HepG2 (cell line): ENCODE data around the gene FAM120AOS. TPM values are rescaled to one million over a fixed set of nuclear protein-coding genes. Genes with fewer than 3 reads are reported as not detected.

Experiments
- ATAC-seq: fragments of 200-7000 bp; cut with Tn5 transposase; 3 replicates; pipeline ENCODE4 v1.9.1; 2020; ENCODE audit warnings: mild to moderate bottlenecking, moderate library complexity
- BruUV-seq: library from RNA; stranded (reverse); fragments of 400-500 nt; replicated peaks from 2 replicates; lab custom pipeline; 2021; lab: Mats Ljungman, UMichigan
- CTCF ChIA-PET: fragments of 300-600 bp; formaldehyde crosslinking; extraction: SDS; loops from one replicate; lab custom pipeline; 2021; ENCODE audit warnings: low total read pairs, inconsistent platforms, low intra/inter-chr PET ratio; lab: Yijun Ruan, JAX
- POLR2A ChIA-PET: fragments of 350-600 bp; sonication (Branson Sonifier 250); formaldehyde crosslinking; loops from one replicate; lab custom pipeline; 2020; ENCODE audit warnings: antibody characterized with exemption, inconsistent platforms; lab: Yijun Ruan, JAX
- DNase-seq: peaks from one replicate; pipeline ENCODE4 v3.0.0-alpha.2; 2015; ENCODE audit warnings: low spot score
- FAIRE-seq: peaks from 3 replicates; lab custom pipeline; 2011; peaks lifted over from hg19 to GRCh38; lab: Jason Lieb, UNC
- H2AFZ ChIP-seq: one replicate; pipeline ENCODE4 v1.6.1; 2011; ENCODE audit warnings: low read length, inconsistent platforms
- H3K27ac ChIP-seq: fragments of 300-600 bp; 3 replicates; pipeline ENCODE4 v1.8.0; 2011; ENCODE audit warnings: mixed run types, mild to moderate bottlenecking, mixed read lengths, low read length, inconsistent platforms; ENCODE audit not compliant: insufficient read depth; ENCODE audit errors: extremely low read length
- H3K27me3 ChIP-seq, 2 experiments: fragments of 200-600 bp in 1 of 2; 2 replicates in 1 of 2; 3 replicates in 1 of 2; pipeline versions ENCODE4 v1.6.0 to v1.8.0; 2011; ENCODE audit warnings: low read length in 2 of 2, mild to moderate bottlenecking in 2 of 2, moderate library complexity in 2 of 2, inconsistent platforms in 1 of 2; ENCODE audit not compliant: insufficient read depth in 2 of 2, control insufficient read depth in 1 of 2
- H3K36me3 ChIP-seq, 2 experiments: fragments of 200-600 bp in 1 of 2; replicated peaks in 1 of 2; 2 replicates in 1 of 2; 3 replicates in 1 of 2; pipeline versions ENCODE4 v1.5.1 to v1.8.0; 2011; ENCODE audit warnings: low read length in 2 of 2, inconsistent platforms in 1 of 2; ENCODE audit not compliant: insufficient read depth in 2 of 2, control insufficient read depth in 1 of 2
- H3K4me1 ChIP-seq: 2 replicates; pipeline ENCODE4 v1.5.1; 2012; ENCODE audit warnings: low read length, inconsistent platforms; ENCODE audit not compliant: insufficient read depth
- H3K4me2 ChIP-seq: 2 replicates; pipeline ENCODE4 v1.6.0; 2011; ENCODE audit warnings: low read depth, low read length, inconsistent platforms
- H3K4me3 ChIP-seq, 3 experiments: fragments of 200-600 bp in 1 of 3; sonication (generic), shearing (Covaris generic) in 1 of 3; replicated peaks in 1 of 3; 2 replicates each; pipeline ENCODE4 v1.5.1; 2011 to 2016; ENCODE audit warnings: low read length in 3 of 3, inconsistent platforms in 2 of 3, low read depth in 2 of 3, mild to moderate bottlenecking in 2 of 3, control low read depth in 1 of 3, mixed read lengths in 1 of 3; ENCODE audit not compliant: insufficient read depth in 1 of 3
- H3K79me2 ChIP-seq: one replicate; pipeline ENCODE4 v1.6.1; 2011; ENCODE audit warnings: low read length, inconsistent platforms; ENCODE audit not compliant: insufficient read depth
- H3K9ac ChIP-seq: 2 replicates; pipeline ENCODE4 v1.6.0; 2011; ENCODE audit warnings: mild to moderate bottlenecking, low read depth, low read length, inconsistent platforms; ENCODE audit not compliant: insufficient read depth
- H3K9me3 ChIP-seq: 2 replicates; pipeline ENCODE4 v1.5.1; 2012; ENCODE audit warnings: mild to moderate bottlenecking, low read length
- H4K20me1 ChIP-seq: 2 replicates; pipeline ENCODE4 v1.6.0; 2011; ENCODE audit warnings: inconsistent platforms, mild to moderate bottlenecking, low read length, moderate library complexity; ENCODE audit not compliant: insufficient read depth
- ATF1 ChIP-seq: IDR thresholded peaks from 2 replicates; pipeline ENCODE4 v1.6.1; 2016; ENCODE audit warnings: mild to moderate bottlenecking, control low read depth
- HOXA7 ChIP-seq: sonication (generic); formaldehyde crosslinking; IDR thresholded peaks from 2 replicates; pipeline ENCODE4 v1.8.1; 2022; ENCODE audit warnings: mild to moderate bottlenecking, missing genetic modification reagents, moderate library complexity
- MYPOP ChIP-seq: sonication (generic); formaldehyde crosslinking; IDR thresholded peaks from 2 replicates; pipeline ENCODE4 v1.8.1; 2023; ENCODE audit warnings: mild to moderate bottlenecking, moderate library complexity, missing genetic modification reagents
- NKX3-1 ChIP-seq: sonication (generic); formaldehyde crosslinking; IDR thresholded peaks from 2 replicates; pipeline ENCODE4 v1.5.0; 2020; ENCODE audit warnings: missing genetic modification reagents
- RXRB ChIP-seq: IDR thresholded peaks from 2 replicates; pipeline ENCODE4 v1.6.1; 2016; ENCODE audit warnings: borderline replicate concordance, missing genetic modification reagents, missing compliant biosample characterization
- SRF ChIP-seq: IDR thresholded peaks from 2 replicates; pipeline ENCODE4 v1.6.1; 2011; ENCODE audit warnings: mild to moderate bottlenecking, low read depth, low read length, moderate library complexity
- TCF7L2 ChIP-seq: IDR thresholded peaks from 2 replicates; pipeline ENCODE4 v1.6.1; 2011; ENCODE audit warnings: mild to moderate bottlenecking, low read depth, low read length, moderate library complexity
- TMF1 ChIP-seq: sonication (generic); formaldehyde crosslinking; IDR thresholded peaks from 2 replicates; pipeline ENCODE4 v1.8.1; 2022; ENCODE audit warnings: low read depth, missing genetic modification reagents
- YY1 ChIP-seq: IDR thresholded peaks from 2 replicates; pipeline ENCODE4 v1.6.1; 2011; ENCODE audit warnings: low read length, low read depth, moderate library complexity, mild to moderate bottlenecking; ENCODE audit not compliant: insufficient read depth, insufficient replicate concordance
- ZNF503 ChIP-seq: sonication (generic); formaldehyde crosslinking; IDR thresholded peaks from 2 replicates; pipeline ENCODE4 v1.4.0; 2020; ENCODE audit warnings: missing genetic modification reagents
- ZNF883 ChIP-seq: sonication (generic); formaldehyde crosslinking; IDR thresholded peaks from 2 replicates; pipeline ENCODE4 v1.5.1; 2020; ENCODE audit warnings: mild to moderate bottlenecking, missing genetic modification reagents; ENCODE audit errors: not compliant biosample characterization
- WGBS: methylation state at CpG from one replicate; pipeline ENCODE4 v1.1.6; 2017; ENCODE audit warnings: low lambda C conversion rate; 5-methylcytosine and 5-hydroxymethylcytosine counted together
- in situ Hi-C: cut with HindIII; loops from 2 replicates; pipeline ENCODE4 v1.10.0; 2017; ENCODE audit warnings: low pct_unique_long_range_greater_than_20kb; ENCODE audit not compliant: extremely low pct_ligation_motif_present
- intact Hi-C: fragments of 100-400 bp; cut with micrococcal nuclease; formaldehyde crosslinking; loops from one replicate; pipeline ENCODE4 v1.10.0; 2022; ENCODE audit not compliant: unreplicated experiment
- polyA plus RNA-seq, 8 experiments: library from polyadenylated mRNA; depleted of rRNA in 3 of 8; stranded (reverse) in 7 of 8; unstranded in 1 of 8; fragments of >200 nt; fragmentation: Illumina TruSeq in 4 of 8; extraction: Trizol in 4 of 8; gene quantifications; 2 replicates each; pipeline versions ENCODE4 v1.2.1 to v1.2.3, GENCODE V29; 2011 to 2016; ENCODE audit warnings: low read depth in 4 of 8, missing spikeins in 1 of 8, mixed read lengths in 1 of 8; ENCODE audit not compliant: insufficient read depth in 1 of 8
- total RNA-seq, 5 experiments: library from RNA; depleted of rRNA; stranded (reverse); fragments of >200 nt; fragmentation: Illumina TruSeq; extraction: Trizol; gene quantifications; 2 replicates each; pipeline ENCODE4 v1.2.3, GENCODE V29; 2016; ENCODE audit warnings: low read depth in 1 of 5

The FAM120AOS gene
- total and polyA plus RNA-seq, 2 of the 13 experiments (the other 11 are each of a cell fraction or from before 2014, with no cell fraction given), result 28.2 to 34.6 TPM

GRCh38 chr9:93436218-93436617 is 17.2 kb downstream of the FAM120AOS start:
- H2AFZ ChIP-seq, result no peak overlapping the region
- intact Hi-C loops (no loop called here), in situ Hi-C loops (loop anchor here (25.0 kb wide), 1 partner anchor 274 kb away; no protein-coding TSS in a partner anchor)
- ChIA-PET POLR2A (no interaction called here), CTCF (no interaction called here)
- BruUV-seq, result no TSS peak
- H3K36me3 ChIP-seq, result no peaks in the 10 kb centered on the region
- TF ChIP-seq ZNF883 (CRISPR knock-in tag) (no peak), SRF (0 out of 2 replicates have a peak, but pooled peaks have one; percentile 43), TCF7L2 (no peak), YY1 (no peak), HOXA7 (CRISPR knock-in tag) (no peak), MYPOP (CRISPR knock-in tag) (no peak)
- no peak for DNase-seq
- H3K4me2 ChIP-seq, result no peak overlapping the region
- H3K9me3 ChIP-seq, result no peaks in the 10 kb centered on the region
- H4K20me1 ChIP-seq, result no peaks in the 10 kb centered on the region
- no peak for ATAC-seq
- no peaks in the 10 kb centered on the region for H3K27me3 ChIP-seq
- no peak overlapping the region for H3K27ac ChIP-seq
- no peak overlapping the region for H3K9ac ChIP-seq
- H3K4me3 ChIP-seq, result no peak overlapping the region
- 75% methylated on average over 6 of the region's 6 CpGs for WGBS
- FAIRE-seq, result no peak
- peaks cover 11% of the 10 kb centered on the region for H3K4me1 ChIP-seq
- no peaks in the 10 kb centered on the region for H3K79me2 ChIP-seq

- no peaks in the 10 kb centered on the region for H4K20me1 ChIP-seq
- no TSS peak for BruUV-seq
- H3K36me3 ChIP-seq, result no peaks in the 10 kb centered on the region
- TF ChIP-seq ATF1, result no peak
- TF ChIP-seq TMF1, result no peak
- TF ChIP-seq RXRB, result no peak
- TF ChIP-seq ZNF503, result no peak
- no peak for TF ChIP-seq NKX3-1 (CRISPR knock-in tag)
- ATAC-seq, result no peak
- in situ Hi-C loops, result loop anchor here (25.0 kb wide), 1 partner anchor 273 kb away; no protein-coding TSS in a partner anchor
- peaks cover 17% of the 10 kb centered on the region for H3K4me1 ChIP-seq
- no peak overlapping the region for H2AFZ ChIP-seq
- H3K4me3 ChIP-seq, result no peak overlapping the region
- no peak for DNase-seq
- no peaks in the 10 kb centered on the region for H3K79me2 ChIP-seq
- no peak overlapping the region for H3K27ac ChIP-seq
- intact Hi-C loops, result no loop called here
- no peak for FAIRE-seq
- ChIA-PET CTCF (no interaction called here), POLR2A (no interaction called here)
- H3K27me3 ChIP-seq, result no peaks in the 10 kb centered on the region
- WGBS, result 82% methylated on average over 8 of the region's 8 CpGs
- H3K4me2 ChIP-seq, result no peak overlapping the region
- no peaks in the 10 kb centered on the region for H3K9me3 ChIP-seq
- H3K9ac ChIP-seq, result no peak overlapping the region
Measured at GRCh38 chr9:93435386-93435785, 18.0 kb downstream of the FAM120AOS start.
